Measurements from ENCODE around the gene ATP11C.

ATP11C gene

DNA sequence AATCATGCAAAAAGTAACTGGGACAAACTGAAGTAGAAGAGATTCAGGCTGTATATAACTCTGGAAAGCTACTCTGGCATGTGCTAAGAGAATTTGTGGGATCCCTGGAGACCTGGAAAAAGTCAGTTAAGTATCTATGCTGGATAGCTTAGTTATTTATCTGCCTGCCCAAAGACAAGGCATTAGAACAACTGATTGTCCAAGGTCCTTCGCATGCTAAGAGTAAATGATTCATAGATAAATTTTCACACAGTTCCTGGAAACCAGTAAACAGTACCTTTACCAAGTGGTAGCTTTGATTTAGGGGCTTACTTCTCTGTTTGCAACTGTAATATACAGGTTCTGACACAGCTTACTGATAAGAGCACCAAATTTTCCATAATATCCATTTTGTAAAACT lies 104.8 kb downstream of the ATP11C start:
- DNase-seq (ENCODE audit: low spot score): no peak
- TF ChIP-seq, protein P1, sequence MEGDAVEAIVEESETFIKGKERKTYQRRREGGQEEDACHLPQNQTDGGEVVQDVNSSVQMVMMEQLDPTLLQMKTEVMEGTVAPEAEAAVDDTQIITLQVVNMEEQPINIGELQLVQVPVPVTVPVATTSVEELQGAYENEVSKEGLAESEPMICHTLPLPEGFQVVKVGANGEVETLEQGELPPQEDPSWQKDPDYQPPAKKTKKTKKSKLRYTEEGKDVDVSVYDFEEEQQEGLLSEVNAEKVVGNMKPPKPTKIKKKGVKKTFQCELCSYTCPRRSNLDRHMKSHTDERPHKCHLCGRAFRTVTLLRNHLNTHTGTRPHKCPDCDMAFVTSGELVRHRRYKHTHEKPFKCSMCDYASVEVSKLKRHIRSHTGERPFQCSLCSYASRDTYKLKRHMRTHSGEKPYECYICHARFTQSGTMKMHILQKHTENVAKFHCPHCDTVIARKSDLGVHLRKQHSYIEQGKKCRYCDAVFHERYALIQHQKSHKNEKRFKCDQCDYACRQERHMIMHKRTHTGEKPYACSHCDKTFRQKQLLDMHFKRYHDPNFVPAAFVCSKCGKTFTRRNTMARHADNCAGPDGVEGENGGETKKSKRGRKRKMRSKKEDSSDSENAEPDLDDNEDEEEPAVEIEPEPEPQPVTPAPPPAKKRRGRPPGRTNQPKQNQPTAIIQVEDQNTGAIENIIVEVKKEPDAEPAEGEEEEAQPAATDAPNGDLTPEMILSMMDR (IDR thresholded peaks at IDR 0.05): no peak
- no peak overlapping the region for H3K27ac ChIP-seq
- H3K4me3 ChIP-seq: no peak overlapping the region

DNA sequence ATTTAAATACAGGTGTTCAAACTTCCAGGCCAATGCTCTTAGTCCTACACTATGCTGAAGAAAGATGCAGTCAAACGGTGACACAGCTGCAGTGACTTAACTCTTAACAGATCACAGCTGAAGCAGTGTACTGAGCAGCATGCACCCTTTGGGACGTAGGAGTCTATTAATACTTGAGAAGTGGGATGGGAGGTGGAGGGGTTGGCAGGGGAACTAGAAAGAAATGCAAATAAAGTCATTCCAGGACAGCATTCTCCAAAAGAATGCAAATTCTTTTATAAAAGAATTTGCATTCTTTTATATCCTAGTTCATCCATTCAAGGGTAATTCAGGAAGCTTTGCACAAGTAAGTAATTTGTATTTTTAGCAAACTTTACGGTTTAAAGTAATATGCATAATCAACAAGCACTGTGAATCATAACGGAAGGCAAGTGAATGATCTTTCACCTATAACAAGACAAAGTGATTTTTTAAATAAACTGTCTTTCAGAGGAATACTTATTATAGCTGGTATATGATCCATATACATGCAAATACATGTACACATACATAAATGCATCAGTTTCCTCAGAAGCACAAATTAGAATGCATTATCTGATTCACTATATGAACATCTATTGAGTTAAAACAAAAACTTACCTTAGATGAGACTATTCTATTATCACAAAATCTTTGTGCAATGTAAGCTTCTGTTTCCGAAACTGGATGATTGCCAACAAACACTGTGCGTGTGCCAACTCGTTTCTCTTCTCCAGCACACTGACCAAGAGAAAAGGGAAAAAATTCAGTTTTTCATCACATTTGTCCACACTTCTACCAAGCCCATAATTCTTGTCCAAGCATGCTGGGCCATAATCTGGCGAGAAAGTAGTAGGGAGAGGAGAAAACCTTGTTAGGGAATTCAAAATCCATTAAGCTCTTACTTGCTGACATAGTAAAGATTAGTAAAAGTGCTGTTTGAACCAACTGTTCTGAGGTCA lies 106.5 kb downstream of the ATP11C start:
- no peak for DNase-seq (ENCODE audit: low spot score)
- TF ChIP-seq, protein P1 (IDR thresholded peaks at IDR 0.05): no peak
- no peak overlapping the region for H3K4me3 ChIP-seq
- no peak overlapping the region for H3K27ac ChIP-seq

DNA sequence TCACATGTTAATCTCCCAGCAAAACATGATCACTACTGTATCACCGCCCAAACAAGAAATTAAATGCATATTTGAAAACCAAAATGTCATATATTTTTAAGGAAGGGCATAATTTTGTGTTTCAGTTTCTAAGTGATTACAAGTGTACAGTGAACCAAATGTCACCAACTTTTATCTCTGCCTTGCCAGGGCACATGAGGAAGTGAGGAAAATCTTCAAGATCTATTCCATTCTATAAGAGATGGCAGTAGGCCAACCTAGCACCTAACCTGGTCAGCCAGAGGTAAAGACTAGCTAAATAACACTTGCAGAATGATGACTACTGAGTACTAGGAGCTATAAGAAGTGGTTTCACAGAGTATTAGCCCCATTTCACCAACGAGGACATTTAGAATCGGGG lies 107.2 kb downstream of the ATP11C start:
- DNase-seq (ENCODE audit: low spot score): no peak
- no peak overlapping the region for H3K27ac ChIP-seq
- H3K4me3 ChIP-seq: no peak overlapping the region
- TF ChIP-seq, protein P1 (IDR thresholded peaks at IDR 0.05): no peak

DNA sequence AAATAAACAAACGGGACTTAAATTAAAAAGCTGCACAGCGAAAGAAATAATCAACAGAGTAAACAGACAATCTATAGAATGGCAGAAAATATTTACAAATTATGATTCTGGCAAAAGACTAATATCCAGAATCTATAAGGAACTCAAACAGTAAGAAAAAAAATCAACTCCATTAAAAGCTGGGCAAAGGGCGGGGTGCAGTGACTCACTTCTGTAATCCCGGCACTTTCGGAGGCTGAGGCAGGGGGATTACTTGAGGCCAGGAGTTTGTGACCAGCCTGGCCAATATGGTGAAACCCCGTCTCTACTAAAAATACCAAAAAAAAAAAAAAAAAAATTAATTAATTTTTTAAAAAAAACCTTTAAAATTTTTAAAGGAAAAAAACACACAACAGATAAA lies 109.0 kb downstream of the ATP11C start:
- TF ChIP-seq, protein P1 (IDR thresholded peaks at IDR 0.05): no peak
- no peak for DNase-seq (ENCODE audit: low spot score)
- Histone ChIP-seq H3K27ac (no peak overlapping the region), H3K4me3 (no peak overlapping the region)

DNA sequence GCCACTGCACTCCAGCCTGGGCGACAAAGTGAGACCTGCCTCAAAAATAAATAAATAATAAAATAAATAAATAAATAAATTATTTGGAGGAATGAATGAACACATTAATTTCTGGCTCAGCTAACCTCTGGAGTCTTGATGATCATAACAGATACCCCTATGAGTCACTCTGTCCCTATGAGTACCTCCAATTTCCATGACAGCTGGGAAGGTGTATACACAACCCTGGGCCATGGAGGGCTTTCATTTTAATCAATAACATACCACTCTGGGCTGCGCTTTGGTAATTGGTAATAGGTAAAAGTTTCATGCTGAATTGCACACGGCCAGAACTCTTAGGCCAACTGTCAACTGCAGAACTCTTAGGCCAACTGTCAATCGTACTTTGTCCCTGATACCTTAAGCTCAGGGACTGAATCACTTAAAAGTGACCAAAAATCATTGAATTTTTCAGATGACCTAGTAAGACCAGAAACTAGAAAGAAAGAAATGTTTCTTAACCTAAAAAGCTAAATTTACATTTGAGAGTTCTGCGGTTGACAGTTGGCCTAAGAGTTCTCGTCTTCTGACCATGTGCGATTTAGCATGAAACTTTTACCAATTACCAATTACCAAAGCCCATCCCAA lies 112.4 kb downstream of the ATP11C start:
- DNase-seq (ENCODE audit: low spot score): no peak
- TF ChIP-seq, protein P1 (IDR thresholded peaks at IDR 0.05): no peak
- H3K27ac ChIP-seq: no peak overlapping the region
- no peak overlapping the region for H3K4me3 ChIP-seq

DNA sequence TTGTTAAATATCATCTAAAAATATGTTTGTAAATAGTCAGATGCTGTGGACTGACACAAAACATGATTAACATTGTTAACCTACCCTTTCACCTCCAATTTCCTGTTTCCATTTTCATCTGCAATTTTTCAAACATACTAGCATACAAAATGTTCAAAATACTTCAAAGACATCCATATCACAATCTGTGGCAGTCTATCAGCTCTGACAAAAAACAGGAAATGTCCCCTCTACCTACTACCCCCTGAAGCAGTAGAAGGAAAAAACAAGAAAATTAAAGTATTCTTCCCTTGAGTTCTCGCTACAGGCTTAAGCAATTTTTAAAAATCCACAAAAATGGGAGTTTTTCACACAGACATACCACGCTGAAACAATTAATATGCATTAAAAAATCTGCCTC lies 116.6 kb downstream of the ATP11C start:
- Histone ChIP-seq H3K27ac (no peak overlapping the region), H3K4me3 (no peak overlapping the region)
- no peak for DNase-seq (ENCODE audit: low spot score)
- TF ChIP-seq, protein P1 (IDR thresholded peaks at IDR 0.05): no peak

Measured in coronary artery (tissue), 2 donors.